HepG2 (cell line): ENCODE results near the gene CRY1. TPM values are rescaled to one million over a fixed set of nuclear protein-coding genes. Genes with fewer than 3 reads are reported as not detected.

Source experiments
- ATF3 ChIP-seq: sonication (generic); formaldehyde crosslinking; IDR thresholded peaks from 2 replicates; pipeline ENCODE4 v1.4.0; 2020; ENCODE audit warnings: missing genetic modification reagents
- BORCS8-MEF2B ChIP-seq: sonication (generic); formaldehyde crosslinking; IDR thresholded peaks from 2 replicates; pipeline ENCODE4 v1.8.0; 2022; ENCODE audit warnings: mild to moderate bottlenecking, missing genetic modification reagents
- FOXO4 ChIP-seq: sonication (generic); formaldehyde crosslinking; conservative IDR thresholded peaks from 2 replicates; pipeline ENCODE4 v1.8.1; 2023; ENCODE audit warnings: missing genetic modification reagents
- HNF1A ChIP-seq, 2 experiments: sonication (generic) in 1 of 2; formaldehyde crosslinking in 1 of 2; IDR thresholded peaks; 2 replicates each; pipeline versions ENCODE4 v1.4.0 to v1.6.1; 2016 to 2020; ENCODE audit warnings: borderline replicate concordance in 1 of 2, low read depth in 1 of 2, mild to moderate bottlenecking in 1 of 2, missing genetic modification reagents in 1 of 2
- TEAD2 ChIP-seq: sonication (generic); formaldehyde crosslinking; IDR thresholded peaks from 2 replicates; pipeline ENCODE4 v1.9.0; 2021; ENCODE audit warnings: missing genetic modification reagents
- ZHX2 ChIP-seq, 2 experiments: sonication (generic) in 1 of 2; formaldehyde crosslinking in 1 of 2; IDR thresholded peaks; 2 replicates each; pipeline versions ENCODE4 v1.6.1 to v1.9.0; 2014 to 2022; ENCODE audit warnings: antibody characterized with exemption in 1 of 2, borderline replicate concordance in 1 of 2, inconsistent platforms in 1 of 2, low read depth in 1 of 2, missing genetic modification reagents in 1 of 2
- ZNF329 ChIP-seq: sonication (generic); formaldehyde crosslinking; IDR thresholded peaks from 2 replicates; pipeline ENCODE4 v1.9.0; 2021; ENCODE audit warnings: low read depth, mild to moderate bottlenecking, missing genetic modification reagents
- ZNF589 ChIP-seq: sonication (generic); formaldehyde crosslinking; conservative IDR thresholded peaks from 2 replicates; pipeline ENCODE4 v1.8.0; 2022; ENCODE audit warnings: mild to moderate bottlenecking, moderate library complexity, missing genetic modification reagents
- ZNF768 ChIP-seq: sonication (generic); formaldehyde crosslinking; IDR thresholded peaks from 2 replicates; pipeline ENCODE4 v1.4.0; 2020; ENCODE audit warnings: missing genetic modification reagents
- ZNF790 ChIP-seq: sonication (generic); formaldehyde crosslinking; IDR thresholded peaks from 2 replicates; pipeline ENCODE4 v1.8.0; 2022; ENCODE audit warnings: missing genetic modification reagents, mild to moderate bottlenecking, borderline replicate concordance
- polyA plus RNA-seq, 8 experiments: library from polyadenylated mRNA; depleted of rRNA in 3 of 8; stranded (reverse) in 7 of 8; unstranded in 1 of 8; fragments of >200 nt; fragmentation: Illumina TruSeq in 4 of 8; extraction: Trizol in 4 of 8; gene quantifications; 2 replicates each; pipeline versions ENCODE4 v1.2.1 to v1.2.3, GENCODE V29; 2011 to 2016; ENCODE audit warnings: low read depth in 4 of 8, missing spikeins in 1 of 8, mixed read lengths in 1 of 8; ENCODE audit not compliant: insufficient read depth in 1 of 8
- total RNA-seq, 5 experiments: library from RNA; depleted of rRNA; stranded (reverse); fragments of >200 nt; fragmentation: Illumina TruSeq; extraction: Trizol; gene quantifications; 2 replicates each; pipeline ENCODE4 v1.2.3, GENCODE V29; 2016; ENCODE audit warnings: low read depth in 1 of 5
- TF ChIP-seq, protein P1 (sequence below): sonication (generic); formaldehyde crosslinking; IDR thresholded peaks from 2 replicates; pipeline ENCODE4 v1.5.1; 2020; ENCODE audit warnings: mild to moderate bottlenecking, missing genetic modification reagents, moderate library complexity

The CRY1 gene
- total and polyA plus RNA-seq, 2 of the 13 experiments (the other 11 are each of a cell fraction or from before 2014, with no cell fraction given) = 11.4 to 13.9 TPM

DNA sequence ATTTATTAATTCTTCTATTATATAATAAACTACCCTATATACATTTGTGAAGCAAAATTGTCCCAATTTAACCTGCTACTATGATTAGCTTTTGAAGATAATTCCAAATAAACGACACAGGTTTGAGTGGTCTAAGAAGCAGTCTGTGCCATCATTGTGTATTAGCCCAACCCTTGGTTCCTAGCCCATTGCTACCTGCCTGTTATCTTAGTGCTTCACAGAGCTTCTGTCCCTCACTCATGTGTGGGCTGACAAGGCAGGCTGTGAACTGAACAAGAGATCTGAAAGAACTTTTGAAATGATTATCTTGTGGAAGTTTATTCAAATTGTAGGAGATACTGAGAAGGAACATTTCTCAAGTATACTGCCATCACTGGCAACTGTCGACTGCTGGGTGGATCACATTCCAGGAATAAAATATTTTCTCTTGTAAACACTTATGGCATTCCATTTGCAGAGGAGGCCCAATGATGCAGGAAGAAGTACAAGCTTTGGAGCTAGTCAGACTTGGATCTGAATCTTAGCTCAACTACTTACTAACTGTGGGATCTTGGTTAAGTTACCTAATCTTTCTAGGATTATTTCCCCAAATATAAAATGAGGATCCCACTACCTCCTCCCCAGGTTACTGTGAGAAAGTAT lies 98.6 kb downstream of the CRY1 start (continued):
- TF ChIP-seq ZHX2 (IDR thresholded peaks at IDR 0.05; ENCODE audit: low read depth) = no peak
- no peak for TF ChIP-seq ZHX2 (CRISPR knock-in tag; IDR thresholded peaks at IDR 0.05; ENCODE audit: borderline replicate concordance)
- TF ChIP-seq BORCS8-MEF2B = no peak
- TF ChIP-seq HNF1A (IDR thresholded peaks at IDR 0.05; ENCODE audit: low read depth) = no peak
- no peak for TF ChIP-seq HNF1A (CRISPR knock-in tag; IDR thresholded peaks at IDR 0.05; ENCODE audit: borderline replicate concordance)
- TF ChIP-seq ZNF790 (CRISPR knock-in tag) = no peak
- no peak for TF ChIP-seq FOXO4 (CRISPR knock-in tag)
- no peak for TF ChIP-seq ZNF768
- TF ChIP-seq, protein P1, sequence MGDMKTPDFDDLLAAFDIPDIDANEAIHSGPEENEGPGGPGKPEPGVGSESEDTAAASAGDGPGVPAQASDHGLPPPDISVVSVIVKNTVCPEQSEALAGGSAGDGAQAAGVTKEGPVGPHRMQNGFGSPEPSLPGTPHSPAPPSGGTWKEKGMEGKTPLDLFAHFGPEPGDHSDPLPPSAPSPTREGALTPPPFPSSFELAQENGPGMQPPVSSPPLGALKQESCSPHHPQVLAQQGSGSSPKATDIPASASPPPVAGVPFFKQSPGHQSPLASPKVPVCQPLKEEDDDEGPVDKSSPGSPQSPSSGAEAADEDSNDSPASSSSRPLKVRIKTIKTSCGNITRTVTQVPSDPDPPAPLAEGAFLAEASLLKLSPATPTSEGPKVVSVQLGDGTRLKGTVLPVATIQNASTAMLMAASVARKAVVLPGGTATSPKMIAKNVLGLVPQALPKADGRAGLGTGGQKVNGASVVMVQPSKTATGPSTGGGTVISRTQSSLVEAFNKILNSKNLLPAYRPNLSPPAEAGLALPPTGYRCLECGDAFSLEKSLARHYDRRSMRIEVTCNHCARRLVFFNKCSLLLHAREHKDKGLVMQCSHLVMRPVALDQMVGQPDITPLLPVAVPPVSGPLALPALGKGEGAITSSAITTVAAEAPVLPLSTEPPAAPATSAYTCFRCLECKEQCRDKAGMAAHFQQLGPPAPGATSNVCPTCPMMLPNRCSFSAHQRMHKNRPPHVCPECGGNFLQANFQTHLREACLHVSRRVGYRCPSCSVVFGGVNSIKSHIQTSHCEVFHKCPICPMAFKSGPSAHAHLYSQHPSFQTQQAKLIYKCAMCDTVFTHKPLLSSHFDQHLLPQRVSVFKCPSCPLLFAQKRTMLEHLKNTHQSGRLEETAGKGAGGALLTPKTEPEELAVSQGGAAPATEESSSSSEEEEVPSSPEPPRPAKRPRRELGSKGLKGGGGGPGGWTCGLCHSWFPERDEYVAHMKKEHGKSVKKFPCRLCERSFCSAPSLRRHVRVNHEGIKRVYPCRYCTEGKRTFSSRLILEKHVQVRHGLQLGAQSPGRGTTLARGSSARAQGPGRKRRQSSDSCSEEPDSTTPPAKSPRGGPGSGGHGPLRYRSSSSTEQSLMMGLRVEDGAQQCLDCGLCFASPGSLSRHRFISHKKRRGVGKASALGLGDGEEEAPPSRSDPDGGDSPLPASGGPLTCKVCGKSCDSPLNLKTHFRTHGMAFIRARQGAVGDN (CRISPR knock-in tag) = no peak
- no peak for TF ChIP-seq ATF3
- TF ChIP-seq TEAD2 (CRISPR knock-in tag) = no peak
- no peak for TF ChIP-seq ZNF589 (CRISPR knock-in tag)
- TF ChIP-seq ZNF329 = no peak
